DND-41 (cell line): Measurements from ENCODE around the gene ZNF735.

ENCODE experiments used
- ATAC-seq: fragments of 200-7000 bp; cut with Tn5 transposase; 3 replicates; pipeline ENCODE4 v1.9.1; 2021; ENCODE audit warnings: low read depth; ENCODE audit not compliant: insufficient read depth
- DNase-seq: peaks from one replicate; pipeline ENCODE4 v3.0.0-alpha.2; 2020
- H2AFZ ChIP-seq: 2 replicates; pipeline ENCODE4 v1.6.0; 2012; ENCODE audit warnings: low read depth, low read length
- H3K27ac ChIP-seq: 2 replicates; pipeline ENCODE4 v1.5.1; 2012; ENCODE audit warnings: low read length, inconsistent platforms
- H3K27me3 ChIP-seq: fragments of 200-600 bp; sonication (generic); 2 replicates; pipeline ENCODE4 v1.6.0; 2012; ENCODE audit warnings: low read length, mild to moderate bottlenecking, inconsistent platforms; ENCODE audit not compliant: insufficient read depth, poor library complexity
- H3K36me3 ChIP-seq: 2 replicates; pipeline ENCODE4 v1.5.1; 2012; ENCODE audit warnings: low read length, inconsistent platforms; ENCODE audit not compliant: insufficient read depth
- H3K4me1 ChIP-seq: 2 replicates; pipeline ENCODE4 v1.5.1; 2012; ENCODE audit warnings: mild to moderate bottlenecking, low read length; ENCODE audit not compliant: insufficient read depth
- H3K4me2 ChIP-seq: 2 replicates; pipeline ENCODE4 v1.6.0; 2012; ENCODE audit warnings: mild to moderate bottlenecking, moderate library complexity, low read length, inconsistent platforms; ENCODE audit not compliant: insufficient read depth
- H3K4me3 ChIP-seq, 2 experiments: fragments of 200-600 bp in 1 of 2; shearing (Covaris generic) in 1 of 2; 2 replicates each; pipeline ENCODE4 v1.5.1; 2012 to 2016; ENCODE audit warnings: inconsistent platforms in 2 of 2, low read length in 2 of 2, mild to moderate bottlenecking in 2 of 2, low read depth in 1 of 2, moderate library complexity in 1 of 2
- H3K79me2 ChIP-seq: 2 replicates; pipeline ENCODE4 v1.6.0; 2012; ENCODE audit warnings: low read length, inconsistent platforms; ENCODE audit not compliant: insufficient read depth
- H3K9ac ChIP-seq: 2 replicates; pipeline ENCODE4 v1.6.0; 2012; ENCODE audit warnings: low read depth, mild to moderate bottlenecking, inconsistent platforms, low read length, moderate library complexity
- H3K9me3 ChIP-seq: 2 replicates; pipeline ENCODE4 v1.5.1; 2012; ENCODE audit warnings: low read length, moderate library complexity, mild to moderate bottlenecking, inconsistent platforms; ENCODE audit not compliant: insufficient read depth, severe bottlenecking
- H4K20me1 ChIP-seq: 2 replicates; pipeline ENCODE4 v1.6.0; 2012; ENCODE audit warnings: low read length; ENCODE audit not compliant: insufficient read depth
- CTCF ChIP-seq: IDR thresholded peaks from 2 replicates; pipeline ENCODE4 v1.5.1; 2012; ENCODE audit warnings: borderline replicate concordance, low read length, moderate library complexity, mild to moderate bottlenecking; ENCODE audit not compliant: poor library complexity, severe bottlenecking; ENCODE audit errors: extremely low read depth
- EZH2 ChIP-seq: IDR thresholded peaks from 3 replicates; pipeline ENCODE4 v1.6.1; 2012; ENCODE audit warnings: borderline replicate concordance, low read depth, mild to moderate bottlenecking, moderate library complexity, low read length, inconsistent platforms; ENCODE audit not compliant: severe bottlenecking

ZNF735 gene

GRCh38 chr7:64266341-64266919 is 59.4 kb downstream of the ZNF735 start:
- Histone ChIP-seq H3K4me3 (no peak overlapping the region), H3K27me3 (no peaks in the 10 kb centered on the region), H3K4me2 (no peak overlapping the region), H3K9ac (no peak overlapping the region), H3K27ac (no peak overlapping the region), H2AFZ (no peak overlapping the region), H3K36me3 (no peaks in the 10 kb centered on the region), H3K4me1 (no peaks in the 10 kb centered on the region), H3K79me2 (no peaks in the 10 kb centered on the region), H4K20me1 (no peaks in the 10 kb centered on the region), H3K9me3 (peaks cover 24% of the 10 kb centered on the region)
- TF ChIP-seq EZH2, result no peak
- TF ChIP-seq CTCF, result no peak
- ATAC-seq, result no peak
- DNase-seq, result no peak
